ENCODE results near the gene CSTPP1. TPM values are rescaled to one million over a fixed set of nuclear protein-coding genes. Genes with fewer than 3 reads are reported as not detected.

The CSTPP1 gene
- total RNA-seq, 1 donor from 2014 or later, result 29.6 TPM

- Histone ChIP-seq H3K9me3 (ENCODE audit: insufficient read depth, low read depth, low read length) (no peaks in the 10 kb centered on the region), H3K4me3 (ENCODE audit: insufficient read depth, low read depth, low read length) (no peak overlapping the region), H3K9ac (ENCODE audit: low read length) (no peak overlapping the region), H3K79me2 (ENCODE audit: insufficient read depth, low read length) (no peaks in the 10 kb centered on the region), H3K4me1 (ENCODE audit: insufficient read depth, low read length) (peaks cover 8% of the 10 kb centered on the region), H3K36me3 (ENCODE audit: insufficient read depth, low read length) (no peaks in the 10 kb centered on the region), H3K27me3 (ENCODE audit: insufficient read depth, low read length) (no peaks in the 10 kb centered on the region), H3K27ac (ENCODE audit: low read depth, low read length) (no peak overlapping the region), H3K4me2 (ENCODE audit: low read length) (no peak overlapping the region), H4K20me1 (ENCODE audit: insufficient read depth, low read length) (no peaks in the 10 kb centered on the region), H2AFZ (ENCODE audit: low read depth, low read length) (no peak overlapping the region)
- DNase-seq (ENCODE audit: low read depth) (no peak), FAIRE-seq (no peak)
- Mint-ChIP-seq H3K27ac (ENCODE audit: unreplicated experiment) (no peak overlapping the region), H3K27me3 (ENCODE audit: low read depth, unreplicated experiment) (peaks cover 4% of the 10 kb centered on the region), H3K4me3 (ENCODE audit: unreplicated experiment) (no peak overlapping the region), H3K9me3 (ENCODE audit: unreplicated experiment) (no peaks in the 10 kb centered on the region), H3K36me3 (ENCODE audit: low read depth, unreplicated experiment) (no peaks in the 10 kb centered on the region), H3K4me1 (ENCODE audit: low read depth, unreplicated experiment) (peaks cover 8% of the 10 kb centered on the region)
- no peak for TF ChIP-seq EZH2 (IDR thresholded peaks at IDR 0.05; ENCODE audit: insufficient read depth, low read length)
- no peak for TF ChIP-seq CTCF (IDR thresholded peaks at IDR 0.05; ENCODE audit: insufficient read depth, low read depth, low read length)
These were observed 272.1 kb downstream of the CSTPP1 start for GRCh38 chr11:47208628-47209027.

Small RNAs within 50 kb of the gene (microRNA-seq; reads per million reads assigned to microRNA genes)
- gene MIR6745, result not detected

Other genes with a start within 250 kb of the CSTPP1 start
- 116 and 129 TPM in 2 replicates for gene ARHGAP1, start 236.1 kb upstream of the CSTPP1 start, total RNA-seq
- 18.3 and 20.3 TPM in 2 replicates for gene ZNF408, start 235.7 kb upstream of the CSTPP1 start, total RNA-seq
- 0.57 and 0.60 TPM in 2 replicates for gene F2, start 217.5 kb upstream of the CSTPP1 start, total RNA-seq
- gene CKAP5, start 90.5 kb upstream of the CSTPP1 start, total RNA-seq, result 94.5 and 99.9 TPM in 2 replicates
- gene LRP4, start 18.2 kb upstream of the CSTPP1 start, total RNA-seq, result 19.0 and 19.9 TPM in 2 replicates
- 46.3 and 51.0 TPM in 2 replicates for gene ARFGAP2, start 240.1 kb downstream of the CSTPP1 start, total RNA-seq
- 34.3 and 35.6 TPM in 2 replicates for gene PACSIN3, start 249.7 kb downstream of the CSTPP1 start, total RNA-seq